ENCODE data around the gene LNPEP. TPM values are rescaled to one million over a fixed set of nuclear protein-coding genes. Genes with fewer than 3 reads are reported as not detected.

LNPEP gene
- total RNA-seq, 2 experiments from 2014 or later: 79.1 to 116 TPM

DNA sequence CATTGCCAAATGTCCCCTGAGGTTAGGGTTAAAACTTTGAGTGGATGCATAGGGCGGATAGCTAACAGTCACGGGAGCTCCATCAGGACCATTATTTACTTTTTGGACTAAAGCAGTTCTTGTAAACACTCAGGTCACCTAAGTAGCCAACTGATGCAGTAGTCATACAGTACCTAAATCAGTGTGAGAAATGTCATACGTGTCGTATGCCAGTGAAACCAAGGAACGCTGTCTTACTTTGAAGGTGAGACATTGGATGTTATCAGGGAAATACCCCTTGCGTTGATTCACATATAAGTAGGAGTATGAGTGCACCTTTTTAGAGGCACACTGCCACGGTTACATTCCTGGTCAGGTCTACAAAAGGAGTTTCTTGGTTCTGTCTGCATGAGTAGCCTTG is 101.9 kb downstream of the LNPEP start:
- no peak overlapping the region for H3K4me3 ChIP-seq (ENCODE audit: low read depth, low read length, poor library complexity, severe bottlenecking)
- no peaks in the 10 kb centered on the region for H4K20me1 ChIP-seq (ENCODE audit: insufficient read depth, low read length)
- H3K4me1 ChIP-seq (ENCODE audit: insufficient read depth, low read length, poor library complexity, severe bottlenecking): no peaks in the 10 kb centered on the region
- BruUV-seq (replicated peaks): no TSS peak
- H3K79me2 ChIP-seq (ENCODE audit: insufficient read depth, low read depth, low read length): no peaks in the 10 kb centered on the region
- intact Hi-C loops (cut with micrococcal nuclease; ENCODE audit: unreplicated experiment): no loop called here
- CTCF ChIA-PET (ENCODE audit: unreplicated experiment): no interaction called here
- no peak overlapping the region for H2AFZ ChIP-seq (ENCODE audit: low read length)
- H3K4me2 ChIP-seq (ENCODE audit: low read length): no peak overlapping the region
- no peak for DNase-seq (ENCODE audit: low spot score)
- no peak for TF ChIP-seq CTCF (conservative IDR thresholded peaks at IDR 0.05; ENCODE audit: low read length)
- no peak for TF ChIP-seq EZH2phosphoT487 (IDR thresholded peaks at IDR 0.05; ENCODE audit: borderline replicate concordance, low read depth, low read length)
- no peaks in the 10 kb centered on the region for H3K9me2 ChIP-seq (ENCODE audit: insufficient read depth, low read length)
- H3K36me3 ChIP-seq (ENCODE audit: insufficient read depth, low read length): peaks cover 48% of the 10 kb centered on the region
- POLR2A ChIA-PET: interaction anchor here (0.7 to 1.4 kb wide), 5 partner anchors 10 to 23 kb away, joined by 3 to 5 read pairs (median 3); no protein-coding TSS in a partner anchor
- no peaks in the 10 kb centered on the region for H3K9me3 ChIP-seq (ENCODE audit: low read length)
- no peak overlapping the region for H3K27ac ChIP-seq (ENCODE audit: low read depth, low read length, poor library complexity, severe bottlenecking)

GRCh38 chr5:97041239-97041638 is 105.4 kb downstream of the LNPEP start:
- CTCF ChIA-PET (ENCODE audit: unreplicated experiment): interaction anchor here (0.6 kb wide), 1 partner anchor 161 kb away, joined by 3 read pairs; no protein-coding TSS in a partner anchor
- no peak for TF ChIP-seq CTCF (conservative IDR thresholded peaks at IDR 0.05; ENCODE audit: low read length)
- TF ChIP-seq EZH2phosphoT487 (IDR thresholded peaks at IDR 0.05; ENCODE audit: borderline replicate concordance, low read depth, low read length): no peak
- intact Hi-C loops (cut with micrococcal nuclease; ENCODE audit: unreplicated experiment): no loop called here
- H3K4me3 ChIP-seq (ENCODE audit: low read depth, low read length, poor library complexity, severe bottlenecking): no peak overlapping the region
- no peak overlapping the region for H3K4me2 ChIP-seq (ENCODE audit: low read length)
- no TSS peak for BruUV-seq (replicated peaks)
- no peaks in the 10 kb centered on the region for H3K79me2 ChIP-seq (ENCODE audit: insufficient read depth, low read depth, low read length)
- H3K9me3 ChIP-seq (ENCODE audit: low read length): no peaks in the 10 kb centered on the region
- no peaks in the 10 kb centered on the region for H3K4me1 ChIP-seq (ENCODE audit: insufficient read depth, low read length, poor library complexity, severe bottlenecking)
- no peak for DNase-seq (ENCODE audit: low spot score)
- H2AFZ ChIP-seq (ENCODE audit: low read length): no peak overlapping the region
- H3K27ac ChIP-seq (ENCODE audit: low read depth, low read length, poor library complexity, severe bottlenecking): no peak overlapping the region
- POLR2A ChIA-PET: interaction anchor here (0.9 to 1.3 kb wide), 3 partner anchors 11 to 183 kb away, joined by 3 to 5 read pairs (median 3); no protein-coding TSS in a partner anchor
- peaks cover 20% of the 10 kb centered on the region for H3K36me3 ChIP-seq (ENCODE audit: insufficient read depth, low read length)
- H3K9me2 ChIP-seq (ENCODE audit: insufficient read depth, low read length): no peaks in the 10 kb centered on the region
- no peaks in the 10 kb centered on the region for H4K20me1 ChIP-seq (ENCODE audit: insufficient read depth, low read length)

DNA sequence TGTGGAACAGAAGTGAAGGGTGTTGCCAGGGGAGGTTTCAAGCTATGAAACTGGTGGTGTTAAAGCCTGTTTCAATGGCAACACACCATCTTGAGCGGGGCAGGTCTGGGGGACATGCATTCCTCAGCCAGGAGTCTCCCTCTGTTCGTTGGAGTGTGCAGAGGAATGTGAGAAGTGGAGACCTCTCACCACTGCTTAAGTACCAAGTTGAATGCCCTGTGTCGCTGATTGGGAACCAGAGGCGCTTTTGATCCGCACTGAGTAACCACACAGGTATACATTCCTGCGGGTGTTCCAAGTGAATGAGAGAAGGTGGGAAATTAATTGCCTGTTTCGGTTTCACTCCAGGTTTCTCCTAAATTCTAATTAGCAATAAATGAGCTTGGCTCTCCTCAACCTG is 107.1 kb downstream of the LNPEP start:
- Histone ChIP-seq H3K27ac (ENCODE audit: low read depth, low read length, poor library complexity, severe bottlenecking) (no peak overlapping the region), H3K4me1 (ENCODE audit: insufficient read depth, low read length, poor library complexity, severe bottlenecking) (no peaks in the 10 kb centered on the region), H3K36me3 (ENCODE audit: insufficient read depth, low read length) (peaks cover 3% of the 10 kb centered on the region; the same call in 1 of the 2 replicates), H3K9me3 (ENCODE audit: low read length) (no peaks in the 10 kb centered on the region), H4K20me1 (ENCODE audit: insufficient read depth, low read length) (no peaks in the 10 kb centered on the region), H2AFZ (ENCODE audit: low read length) (no peak overlapping the region), H3K4me2 (ENCODE audit: low read length) (no peak overlapping the region), H3K4me3 (ENCODE audit: low read depth, low read length, poor library complexity, severe bottlenecking) (no peak overlapping the region), H3K79me2 (ENCODE audit: insufficient read depth, low read depth, low read length) (no peaks in the 10 kb centered on the region), H3K9me2 (ENCODE audit: insufficient read depth, low read length) (no peaks in the 10 kb centered on the region)
- CTCF ChIA-PET (ENCODE audit: unreplicated experiment): no interaction called here
- no peak for DNase-seq (ENCODE audit: low spot score)
- POLR2A ChIA-PET: interaction anchor here (0.7 to 1.8 kb wide), 2 partner anchors 17 to 33 kb away, joined by 3 to 6 read pairs; no protein-coding TSS in a partner anchor
- intact Hi-C loops (cut with micrococcal nuclease; ENCODE audit: unreplicated experiment): no loop called here
- no TSS peak for BruUV-seq (replicated peaks)
- no peak for TF ChIP-seq EZH2phosphoT487 (IDR thresholded peaks at IDR 0.05; ENCODE audit: borderline replicate concordance, low read depth, low read length)
- no peak for TF ChIP-seq CTCF (conservative IDR thresholded peaks at IDR 0.05; ENCODE audit: low read length)

Data from OCI-LY7 (cell line).